Spinal cord (tissue), 10 donors: Measurements from ENCODE around the gene ANKS1B. TPM values are rescaled to one million over a fixed set of nuclear protein-coding genes. Genes with fewer than 3 reads are reported as not detected.

Source experiments
- DNase-seq, 6 donors: peaks; one replicate each; pipeline versions ENCODE4 v3.0.0 to v3.0.0-alpha.2; 2013 to 2015; ENCODE audit warnings: low spot score in 6 of 6, low read depth in 4 of 6
- H3K27ac ChIP-seq: one replicate; pipeline ENCODE4 v1.5.1; 2013; ENCODE audit warnings: low read depth, low read length, control low read depth
- H3K27me3 ChIP-seq: one replicate; pipeline ENCODE4 v1.6.1; 2013; ENCODE audit warnings: low read length; ENCODE audit not compliant: control insufficient read depth, insufficient read depth
- H3K36me3 ChIP-seq: one replicate; pipeline ENCODE4 v1.6.1; 2013; ENCODE audit warnings: low read length; ENCODE audit not compliant: control insufficient read depth, insufficient read depth
- H3K4me1 ChIP-seq: one replicate; pipeline ENCODE4 v1.6.1; 2013; ENCODE audit warnings: low read length; ENCODE audit not compliant: control insufficient read depth, insufficient read depth
- H3K4me3 ChIP-seq: one replicate; pipeline ENCODE4 v1.5.1; 2013; ENCODE audit warnings: low read depth, low read length, control low read depth
- H3K9me3 ChIP-seq: one replicate; pipeline ENCODE4 v1.6.1; 2013; ENCODE audit warnings: low read length; ENCODE audit not compliant: control insufficient read depth, insufficient read depth
- WGBS: methylation state at CpG from one replicate; pipeline ENCODE4 v1.1.5; 2013; ENCODE audit warnings: missing lambda C conversion rate; ENCODE audit not compliant: insufficient coverage; 5-methylcytosine and 5-hydroxymethylcytosine counted together
- polyA plus RNA-seq, 2 donors: library from polyadenylated mRNA; unstranded; fragments of 120-200 nt; gene quantifications; one replicate each; pipeline ENCODE4 v1.2.1, GENCODE V29; 2013; ENCODE audit not compliant: insufficient read length in 2 of 2
- total RNA-seq, 2 donors: library from RNA; depleted of rRNA in 1 of 2; stranded (reverse); fragments of 120-200 nt in 1 of 2; fragments of >200 nt in 1 of 2; gene quantifications; one replicate each; pipeline versions ENCODE4 v1.2.3 to v1.2.4, GENCODE V29; 2013 to 2014
- donor health status: healthy.

Gene ANKS1B
- total and polyA plus RNA-seq, 4 donors = 89.5 to 131 (median 108) TPM

DNA sequence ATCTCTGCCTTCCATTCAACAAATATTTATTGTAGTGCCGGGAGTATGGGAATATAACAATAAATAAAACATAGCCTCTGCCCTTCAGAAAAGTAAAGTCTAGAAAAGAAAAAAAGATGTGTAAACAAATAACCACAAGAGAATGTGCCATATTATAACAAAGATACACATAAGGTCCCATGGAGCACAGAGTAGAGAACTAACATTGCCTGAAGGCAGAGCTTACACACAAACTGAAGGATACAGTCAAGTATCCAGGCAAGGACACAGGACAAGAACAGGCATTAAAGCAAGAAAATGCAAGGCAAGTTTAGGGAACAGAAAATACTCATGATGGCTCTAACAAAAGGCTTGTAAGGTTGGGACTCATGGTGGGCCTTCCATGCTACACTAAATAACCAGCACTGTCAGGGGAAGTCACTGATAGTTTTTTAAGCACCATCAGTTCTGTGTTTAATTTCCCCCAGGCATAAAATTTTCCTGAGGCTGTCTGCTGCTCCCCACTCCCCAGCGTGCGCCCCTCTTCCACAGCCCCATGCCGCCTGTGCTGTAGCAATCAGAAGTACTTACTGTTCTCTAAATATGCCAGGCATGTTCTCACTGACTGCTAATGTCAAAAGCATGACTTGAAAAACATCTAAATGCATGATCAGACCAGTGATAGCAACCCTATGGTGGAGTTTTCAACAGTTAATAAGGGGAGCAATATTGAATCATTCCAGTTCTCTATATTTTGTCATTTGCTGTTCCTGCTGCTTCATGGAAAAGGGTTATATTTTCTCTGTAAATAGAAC lies 77.8 kb downstream of the ANKS1B start:
- no peaks in the 10 kb centered on the region for H3K36me3 ChIP-seq
- H3K9me3 ChIP-seq = no peaks in the 10 kb centered on the region
- no peak overlapping the region for H3K27ac ChIP-seq
- H3K27me3 ChIP-seq = no peaks in the 10 kb centered on the region
- H3K4me3 ChIP-seq = no peak overlapping the region
- H3K4me1 ChIP-seq = no peaks in the 10 kb centered on the region
- DNase-seq = peak in 1 of 6 donors; percentile 71
- 100% methylated on average over 2 of the region's 4 CpGs for WGBS

DNA sequence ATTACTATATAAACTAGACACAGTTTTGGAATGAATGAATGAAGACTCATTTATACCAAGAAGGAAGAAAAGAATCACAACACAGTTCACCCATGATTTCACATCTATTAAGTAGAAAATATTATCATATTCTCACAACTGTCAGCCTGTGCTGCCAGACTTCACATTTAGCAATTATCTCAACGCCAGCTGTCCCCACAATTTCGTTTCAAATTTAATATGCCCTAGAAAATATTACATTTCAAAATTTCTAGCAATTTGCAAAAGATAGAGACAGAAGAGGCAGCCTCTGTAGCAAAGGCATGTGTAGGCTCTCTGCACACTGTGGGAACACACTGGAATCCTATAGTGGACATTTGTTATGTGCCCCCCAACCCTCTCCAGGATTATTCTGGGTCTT lies 83.6 kb downstream of the ANKS1B start:
- WGBS = 67% methylated on average over 1 of the region's 2 CpGs
- Histone ChIP-seq H3K4me3 (no peak overlapping the region), H3K4me1 (no peaks in the 10 kb centered on the region), H3K27me3 (no peaks in the 10 kb centered on the region), H3K36me3 (no peaks in the 10 kb centered on the region), H3K9me3 (no peaks in the 10 kb centered on the region), H3K27ac (no peak overlapping the region)
- peak in 2 of 6 donors; percentile 36 to 78 for DNase-seq

DNA sequence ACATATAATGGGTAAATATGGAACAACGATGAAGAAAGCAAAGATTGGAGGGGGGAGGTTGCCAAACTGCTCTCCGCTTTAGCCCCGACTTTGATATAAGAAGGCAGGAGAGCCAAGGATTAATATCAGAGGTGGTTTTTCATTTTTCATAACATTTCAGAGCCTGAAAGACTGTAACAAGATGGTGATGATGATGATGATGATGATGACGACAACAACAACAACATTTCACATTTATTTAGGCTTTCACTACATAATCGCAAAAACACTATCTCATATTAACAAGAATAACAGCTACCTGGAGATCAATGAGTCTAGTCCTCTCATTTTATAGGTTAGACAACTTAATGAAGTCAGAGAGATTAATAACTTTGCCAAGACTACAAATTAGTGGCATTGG lies 86.1 kb downstream of the ANKS1B start:
- no CpG with 5 or more reads among the region's 5 CpGs for WGBS

DNA sequence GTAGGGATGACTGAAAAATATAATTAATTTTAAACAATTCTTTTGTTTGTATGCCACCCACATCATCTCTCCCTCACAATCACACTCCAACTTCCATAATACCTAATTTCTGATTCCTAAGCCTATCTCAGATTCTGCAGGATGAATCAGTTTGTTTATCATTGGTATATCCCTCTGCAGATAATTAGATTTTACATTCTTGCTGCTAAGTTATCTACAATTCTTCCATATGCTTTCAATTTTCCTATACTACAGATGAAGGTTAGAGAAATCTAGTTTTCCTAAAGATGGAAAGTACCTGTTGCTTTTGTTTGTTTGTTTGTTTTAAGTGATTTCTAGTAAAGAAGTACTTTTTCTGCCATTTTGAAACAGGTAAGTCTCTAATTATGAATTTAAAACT lies 105.3 kb downstream of the ANKS1B start:
- no peak for DNase-seq
- Histone ChIP-seq H3K4me3 (no peak overlapping the region), H3K27ac (no peak overlapping the region)

More for the DNA sequence above, 86.1 kb downstream of the ANKS1B start:
- Histone ChIP-seq H3K4me1 (no peaks in the 10 kb centered on the region), H3K27me3 (no peaks in the 10 kb centered on the region), H3K9me3 (peaks cover 2% of the 10 kb centered on the region), H3K36me3 (no peaks in the 10 kb centered on the region), H3K4me3 (no peak overlapping the region), H3K27ac (no peak overlapping the region)
- peak in 1 of 6 donors; percentile 9 for DNase-seq

DNA sequence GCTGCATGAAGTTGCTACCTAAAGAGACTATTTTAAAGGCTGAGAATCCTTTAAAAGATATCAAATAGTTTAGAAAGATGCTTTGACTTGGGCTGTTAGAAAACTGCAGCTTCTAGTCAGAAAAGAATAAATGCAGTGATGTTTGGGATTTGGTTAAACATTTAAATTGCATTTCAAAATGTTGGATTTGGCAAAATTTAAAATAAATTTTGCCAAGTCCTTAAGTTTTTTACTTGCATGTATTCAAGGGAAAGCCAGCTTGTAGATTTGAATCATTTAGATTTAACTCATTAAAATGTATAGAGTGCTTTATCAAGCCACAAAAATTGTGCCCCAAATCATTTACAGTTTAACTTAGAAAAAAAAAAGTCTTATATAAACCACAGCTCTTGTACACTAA lies 109.7 kb downstream of the ANKS1B start:
- H3K36me3 ChIP-seq = no peaks in the 10 kb centered on the region
- H3K4me3 ChIP-seq = no peak overlapping the region
- peak in 1 of 6 donors; percentile 82 for DNase-seq
- H3K27ac ChIP-seq = no peak overlapping the region
- H3K9me3 ChIP-seq = no peaks in the 10 kb centered on the region
- H3K27me3 ChIP-seq = no peaks in the 10 kb centered on the region
- no peaks in the 10 kb centered on the region for H3K4me1 ChIP-seq

More for the DNA sequence above, 105.3 kb downstream of the ANKS1B start:
- H3K27me3 ChIP-seq = no peaks in the 10 kb centered on the region
- no peaks in the 10 kb centered on the region for H3K9me3 ChIP-seq
- no peaks in the 10 kb centered on the region for H3K4me1 ChIP-seq
- H3K36me3 ChIP-seq = no peaks in the 10 kb centered on the region

DNA sequence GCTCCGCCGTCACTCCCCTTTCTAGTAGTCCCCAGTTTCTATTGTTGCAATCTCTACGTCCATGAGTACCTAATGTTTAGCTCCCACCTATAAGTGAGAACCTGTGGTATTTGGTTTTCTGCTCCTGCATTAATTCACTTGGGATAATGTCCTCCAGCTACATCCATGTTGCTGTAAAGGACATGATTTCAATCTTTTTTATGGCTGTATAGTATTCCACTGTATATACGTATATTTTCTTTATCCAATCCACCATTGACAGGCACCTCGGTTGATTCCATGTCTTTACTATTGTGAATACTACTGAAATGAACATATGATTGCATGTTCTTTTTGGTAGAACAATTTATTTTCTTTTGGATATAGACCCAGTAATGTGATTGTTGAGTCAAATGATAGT lies 114.7 kb downstream of the ANKS1B start:
- H3K4me1 ChIP-seq = no peaks in the 10 kb centered on the region
- H3K36me3 ChIP-seq = no peaks in the 10 kb centered on the region
- no CpG with 5 or more reads among the region's 5 CpGs for WGBS
- no peaks in the 10 kb centered on the region for H3K9me3 ChIP-seq
- no peaks in the 10 kb centered on the region for H3K27me3 ChIP-seq
- no peak for DNase-seq
- H3K4me3 ChIP-seq = no peak overlapping the region
- H3K27ac ChIP-seq = no peak overlapping the region

DNA sequence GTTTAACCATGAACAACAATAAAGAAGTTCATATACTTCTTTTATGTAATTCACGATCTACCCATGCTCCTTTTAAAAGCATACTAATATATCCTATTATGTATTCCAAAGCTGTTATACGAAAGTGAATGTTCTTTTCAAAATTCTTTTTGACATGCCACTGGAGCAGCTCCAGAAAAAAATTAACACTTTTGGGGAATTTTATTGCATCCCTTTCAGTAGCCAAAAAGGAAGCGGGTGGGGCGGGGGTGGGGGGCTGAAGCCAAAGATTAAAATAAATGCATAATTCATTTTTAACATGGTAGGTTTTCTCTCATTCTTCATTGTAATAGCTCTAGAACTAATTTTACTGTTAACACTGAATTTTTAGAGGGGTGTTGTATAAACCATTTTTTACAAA lies 123.0 kb downstream of the ANKS1B start:
- Histone ChIP-seq H3K27me3 (no peaks in the 10 kb centered on the region), H3K36me3 (no peaks in the 10 kb centered on the region), H3K27ac (no peak overlapping the region), H3K4me3 (no peak overlapping the region), H3K4me1 (no peaks in the 10 kb centered on the region), H3K9me3 (no peaks in the 10 kb centered on the region)
- no CpG with 5 or more reads among the region's 4 CpGs for WGBS
- peak in 1 of 6 donors; percentile 85 for DNase-seq

DNA sequence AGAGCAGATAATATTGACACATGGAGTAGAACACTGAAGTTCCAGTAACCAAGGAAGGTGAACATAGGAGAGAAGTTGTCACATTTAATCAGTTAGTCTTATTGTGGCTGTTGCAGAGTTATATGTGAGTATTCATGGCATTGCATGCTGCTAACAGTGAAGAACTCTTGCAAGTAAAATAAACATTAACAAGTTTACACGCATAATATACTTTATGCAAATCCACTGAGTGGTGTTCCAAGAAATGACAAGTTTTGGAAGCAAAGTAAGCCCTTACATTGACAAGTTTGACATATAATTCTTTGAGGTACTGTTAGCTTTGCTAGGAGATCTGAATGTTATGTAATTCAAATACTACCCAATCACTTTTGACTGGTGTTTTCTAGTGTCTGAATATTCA lies 125.6 kb downstream of the ANKS1B start:
- no peaks in the 10 kb centered on the region for H3K27me3 ChIP-seq
- H3K27ac ChIP-seq = no peak overlapping the region
- H3K36me3 ChIP-seq = no peaks in the 10 kb centered on the region
- no peaks in the 10 kb centered on the region for H3K9me3 ChIP-seq
- no peaks in the 10 kb centered on the region for H3K4me1 ChIP-seq
- no peak overlapping the region for H3K4me3 ChIP-seq
- peak in 1 of 6 donors; percentile 81 for DNase-seq
- WGBS = no CpG with 5 or more reads among the region's 1 CpG

DNA sequence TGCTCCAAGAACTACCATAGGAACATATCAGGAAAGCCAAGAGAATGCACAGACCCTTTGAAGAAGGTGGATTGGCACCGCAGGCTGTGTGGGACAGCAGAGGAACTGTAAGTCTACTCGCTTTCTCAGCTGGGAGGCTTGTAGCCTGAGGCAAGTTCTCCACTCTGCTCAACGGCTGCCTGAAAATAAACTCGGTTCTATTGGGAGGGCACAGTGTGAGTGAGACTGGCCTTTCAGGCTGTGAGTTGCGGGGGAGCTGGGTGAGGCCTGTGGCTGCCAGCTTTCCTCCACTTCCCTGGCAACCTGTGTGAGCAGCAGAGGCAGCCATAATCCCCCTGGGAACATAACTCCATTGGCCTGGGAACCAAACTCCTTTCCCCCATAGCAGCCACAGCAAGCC lies 132.1 kb downstream of the ANKS1B start:
- no peak overlapping the region for H3K4me3 ChIP-seq
- H3K4me1 ChIP-seq = no peaks in the 10 kb centered on the region
- 69% methylated on average over 5 of the region's 5 CpGs for WGBS
- H3K27ac ChIP-seq = no peak overlapping the region
- peaks cover 2% of the 10 kb centered on the region for H3K9me3 ChIP-seq
- no peak for DNase-seq
- H3K27me3 ChIP-seq = no peaks in the 10 kb centered on the region
- no peaks in the 10 kb centered on the region for H3K36me3 ChIP-seq

DNA sequence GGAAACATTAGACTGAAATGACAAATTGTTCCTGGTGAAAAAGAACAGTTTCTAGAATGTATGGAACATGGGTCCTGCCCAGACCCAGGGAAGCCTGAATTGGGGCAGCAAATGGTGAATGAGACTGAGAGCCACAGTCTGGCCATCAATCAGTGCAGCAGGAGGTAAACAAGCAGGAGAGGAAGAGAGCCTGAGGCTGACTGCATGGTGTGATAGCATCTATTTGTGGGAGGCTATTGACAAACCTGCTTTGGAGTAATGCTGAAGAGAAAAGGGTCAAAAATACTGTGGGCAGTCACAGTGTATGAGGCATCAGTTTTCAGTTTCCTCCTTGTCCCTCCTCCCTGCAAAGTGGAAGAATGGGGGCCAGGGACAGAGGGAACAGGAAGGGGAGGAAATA lies 136.8 kb downstream of the ANKS1B start:
- Histone ChIP-seq H3K4me1 (no peaks in the 10 kb centered on the region), H3K4me3 (no peak overlapping the region), H3K9me3 (no peaks in the 10 kb centered on the region), H3K27ac (no peak overlapping the region), H3K36me3 (no peaks in the 10 kb centered on the region), H3K27me3 (no peaks in the 10 kb centered on the region)
- DNase-seq = no peak
